GM18507 (cell line): ENCODE results near the gene GNAS.
A peak's percentile ranks its signal among the peaks of the same experiment; 100 is the strongest.

Experiments
- DNase-seq: peaks from one replicate; pipeline ENCODE4 v3.0.0; 2011; ENCODE audit warnings: low read depth; ENCODE audit not compliant: insufficient read length; ENCODE audit errors: extremely low spot score
- FAIRE-seq: peaks from 2 replicates; lab custom pipeline; 2011; peaks lifted over from hg19 to GRCh38; lab: Jason Lieb, UNC

GNAS gene

DNA sequence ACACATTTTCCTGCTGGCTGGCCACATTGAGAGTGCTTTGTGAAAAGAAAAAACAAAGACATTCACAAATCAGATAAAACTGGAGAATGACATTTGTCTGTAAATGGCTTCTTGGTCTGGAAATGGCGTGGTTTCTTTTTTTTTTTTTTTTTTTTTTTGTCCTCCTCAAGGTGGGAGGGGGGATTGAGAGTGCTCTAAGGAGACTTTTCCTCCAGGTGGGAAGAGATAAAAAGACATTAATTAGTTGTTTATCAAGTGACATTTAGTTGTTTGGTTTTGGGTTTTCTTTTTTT is 40.4 kb downstream of the GNAS start:
- DNase-seq (no peak), FAIRE-seq (peak; percentile 54)

DNA sequence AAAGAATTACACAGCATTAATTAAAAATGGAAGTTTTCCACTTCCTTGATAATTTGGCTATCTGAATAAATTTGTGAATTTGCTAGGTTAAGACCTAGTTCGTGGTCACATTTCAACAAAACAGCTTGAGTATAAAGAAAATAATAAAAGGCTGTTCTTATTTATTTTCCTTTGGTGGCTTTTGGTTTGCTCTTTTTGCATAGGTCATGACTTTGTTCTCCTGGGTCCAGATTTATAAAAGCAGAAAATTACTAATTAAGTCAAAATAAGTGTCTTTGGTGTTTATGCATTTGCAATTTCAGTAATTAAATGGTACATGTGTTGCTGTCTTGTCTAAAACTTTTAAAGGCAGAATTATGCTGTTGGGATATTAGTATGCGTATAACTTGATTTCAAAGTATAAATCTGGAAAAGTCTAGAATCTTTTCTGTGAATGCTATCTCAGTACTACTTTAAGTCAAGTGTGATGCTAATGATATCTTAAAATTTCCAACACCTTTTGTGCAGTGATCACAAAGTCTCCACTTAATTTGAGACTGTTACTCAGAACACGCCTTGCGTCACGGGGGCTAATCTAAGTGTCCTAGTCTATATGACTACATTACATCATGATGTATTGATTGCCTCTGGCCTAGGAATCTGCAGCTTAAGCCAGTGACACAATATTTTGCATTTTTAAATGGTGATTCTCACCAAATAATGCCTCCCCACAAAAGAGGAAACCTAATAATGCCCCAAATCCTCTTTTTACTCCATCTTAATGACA is 41.0 kb downstream of the GNAS start:
- FAIRE-seq (no peak), DNase-seq (no peak)

DNA sequence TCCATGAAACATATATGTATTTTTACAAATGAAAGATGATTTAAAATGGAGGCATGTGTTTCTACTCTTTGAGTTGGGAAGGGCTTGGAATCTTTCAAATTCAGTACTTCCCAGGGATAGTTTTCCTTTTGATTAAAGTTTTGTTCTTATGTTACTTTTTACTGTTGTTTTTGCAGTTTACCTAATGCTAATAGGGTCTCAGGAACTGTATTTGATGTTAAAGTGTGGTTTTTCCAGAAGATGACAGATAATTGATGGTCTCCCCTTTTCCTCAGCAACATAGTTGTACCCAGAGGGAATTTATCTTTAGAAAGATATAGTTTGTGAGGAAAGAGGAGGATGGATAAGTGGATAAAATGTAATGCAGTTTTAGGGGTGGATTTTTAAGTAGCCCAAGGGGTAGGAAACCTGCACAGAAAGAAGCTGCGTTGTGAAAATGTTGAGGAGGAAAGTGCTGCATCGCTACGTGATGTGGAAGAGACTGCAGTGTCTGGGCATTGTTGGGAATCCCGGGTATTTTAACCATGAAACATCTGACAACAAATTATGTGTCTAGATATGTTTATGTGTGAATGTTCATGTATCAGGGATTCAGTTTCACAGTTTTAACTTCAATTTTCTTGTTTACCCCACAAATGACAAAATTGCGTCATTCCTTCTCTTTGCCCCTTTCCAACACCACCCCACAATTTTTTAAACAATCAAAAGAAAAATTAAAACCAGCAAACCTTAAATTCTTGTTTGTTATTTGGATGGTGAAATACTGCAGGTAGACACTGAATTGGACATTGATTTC is 42.3 kb downstream of the GNAS start:
- no peak for FAIRE-seq
- no peak for DNase-seq

DNA sequence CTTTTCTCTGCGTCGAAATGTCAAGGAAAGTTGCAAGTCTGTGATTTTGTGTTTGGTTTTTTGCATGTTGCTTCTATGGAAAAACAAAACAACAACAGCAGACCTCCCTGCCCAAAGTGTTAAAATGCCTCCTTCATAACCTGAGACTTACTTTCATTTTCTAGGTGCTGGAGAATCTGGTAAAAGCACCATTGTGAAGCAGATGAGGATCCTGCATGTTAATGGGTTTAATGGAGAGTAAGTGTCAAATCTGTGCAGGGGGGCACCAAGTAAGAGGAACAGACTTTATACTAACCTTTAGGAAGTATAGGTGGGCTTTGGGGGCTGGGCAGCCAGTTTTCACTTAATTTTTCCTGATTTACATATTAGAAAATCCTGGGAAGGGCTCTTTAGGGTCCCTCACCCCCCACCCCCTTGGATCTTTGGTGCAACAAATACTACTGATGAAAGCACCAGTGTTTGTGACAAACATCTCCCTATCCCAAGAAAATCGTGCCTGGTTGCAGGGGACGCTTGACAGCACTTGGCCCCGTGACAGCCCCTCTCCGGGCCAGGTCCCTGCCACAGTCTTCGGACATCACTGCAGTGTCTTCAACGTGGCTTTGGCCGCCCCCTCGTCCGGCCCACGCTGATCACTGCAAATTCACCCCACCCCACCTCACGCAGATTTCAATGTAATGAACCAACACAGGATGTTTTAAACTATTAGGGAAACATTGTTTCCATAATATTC is 43.1 kb downstream of the GNAS start:
- FAIRE-seq = no peak
- DNase-seq = no peak

DNA sequence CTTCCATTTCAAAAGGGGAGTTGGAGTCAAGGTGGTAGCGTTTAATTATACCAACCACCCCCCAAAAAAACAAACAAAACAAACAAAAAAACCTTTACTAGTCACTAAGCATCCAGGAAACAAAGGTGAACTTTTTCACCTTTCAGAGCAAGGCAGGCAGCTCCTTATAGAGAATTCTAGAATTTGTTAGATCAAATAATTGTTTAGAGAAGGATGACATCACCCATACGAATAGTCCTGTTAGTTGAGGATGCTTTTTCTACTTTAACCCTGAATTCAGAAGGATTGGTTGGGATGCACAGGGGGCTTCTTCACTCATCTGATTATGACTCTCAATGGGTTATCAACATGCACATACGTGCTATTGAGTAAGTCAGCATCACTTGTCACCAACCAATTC is 44.3 kb downstream of the GNAS start:
- no peak for DNase-seq
- no peak for FAIRE-seq

DNA sequence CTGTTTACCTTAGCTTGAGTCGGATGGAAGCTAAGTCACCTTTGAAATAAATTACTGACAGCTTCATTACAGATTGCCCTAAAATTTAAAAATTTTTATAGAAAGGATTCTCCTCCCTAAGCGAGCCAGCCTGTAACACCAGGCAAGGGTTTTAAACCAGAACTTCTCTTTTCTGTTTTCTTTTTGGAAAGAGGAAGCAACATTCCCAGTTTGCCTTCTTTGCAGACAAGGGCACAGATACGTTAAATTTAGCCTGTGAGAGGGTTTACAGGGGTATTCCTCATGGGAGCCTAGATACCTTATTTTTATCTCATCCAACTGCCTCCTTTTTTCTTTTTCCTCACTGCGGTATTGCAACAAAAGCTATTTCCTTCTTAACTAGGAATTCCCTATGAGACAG is 45.0 kb downstream of the GNAS start:
- DNase-seq (no peak), FAIRE-seq (no peak)

DNA sequence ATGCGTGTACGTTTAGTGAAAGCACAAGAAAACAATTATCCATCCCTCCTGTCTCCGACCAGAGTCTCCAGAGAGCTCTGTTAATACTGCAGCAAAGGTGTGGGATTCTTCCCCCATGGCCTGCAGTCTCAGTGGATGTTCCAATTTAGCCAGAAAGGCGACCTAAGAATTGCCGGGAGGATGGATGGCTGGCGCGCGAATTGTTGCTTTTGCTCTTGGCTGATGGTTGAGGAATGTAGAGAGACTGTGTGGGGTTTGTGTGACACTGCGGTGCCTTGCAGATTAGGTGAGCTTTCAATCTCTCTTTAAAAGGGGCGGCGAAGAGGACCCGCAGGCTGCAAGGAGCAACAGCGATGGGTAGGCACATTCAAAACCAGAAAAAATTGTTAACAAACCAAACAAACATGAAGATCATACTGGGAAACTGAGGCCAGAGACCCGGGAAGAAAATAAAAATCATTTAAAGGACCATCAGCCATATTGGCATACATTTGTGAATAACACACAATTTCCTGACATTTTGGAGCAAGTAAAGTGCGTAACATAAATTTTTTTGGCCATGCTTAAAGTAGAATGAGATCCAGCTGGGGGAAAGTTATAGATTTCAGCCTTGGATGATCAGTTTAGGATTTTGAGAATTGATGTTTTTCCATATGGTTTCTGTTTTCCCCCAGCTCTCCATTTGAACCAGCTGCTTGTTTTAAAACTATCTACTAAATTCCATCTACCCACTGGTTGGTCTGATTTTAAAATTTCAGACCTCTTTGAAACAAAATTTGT is 46.3 kb downstream of the GNAS start:
- DNase-seq = no peak

DNA sequence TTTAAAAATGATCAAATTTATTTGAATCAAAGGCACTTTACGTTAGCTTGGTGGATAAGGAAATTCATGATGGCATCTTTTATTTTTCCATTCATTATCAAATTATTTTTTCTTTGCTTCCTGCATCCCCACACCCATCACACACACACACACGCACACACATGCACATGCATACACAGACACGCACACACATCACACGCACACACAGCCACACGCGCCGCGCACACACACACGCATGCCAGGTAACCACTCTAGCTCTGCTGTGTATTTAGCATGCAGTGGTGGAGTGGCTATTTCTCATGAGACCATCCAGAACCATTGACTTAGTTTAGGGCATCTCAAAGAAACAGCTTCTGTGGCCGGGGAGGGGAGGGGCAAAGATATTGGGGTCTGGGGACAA is 47.0 kb downstream of the GNAS start:
- FAIRE-seq = no peak
- no peak for DNase-seq

More for the DNA sequence above, 46.3 kb downstream of the GNAS start:
- FAIRE-seq = no peak

DNA sequence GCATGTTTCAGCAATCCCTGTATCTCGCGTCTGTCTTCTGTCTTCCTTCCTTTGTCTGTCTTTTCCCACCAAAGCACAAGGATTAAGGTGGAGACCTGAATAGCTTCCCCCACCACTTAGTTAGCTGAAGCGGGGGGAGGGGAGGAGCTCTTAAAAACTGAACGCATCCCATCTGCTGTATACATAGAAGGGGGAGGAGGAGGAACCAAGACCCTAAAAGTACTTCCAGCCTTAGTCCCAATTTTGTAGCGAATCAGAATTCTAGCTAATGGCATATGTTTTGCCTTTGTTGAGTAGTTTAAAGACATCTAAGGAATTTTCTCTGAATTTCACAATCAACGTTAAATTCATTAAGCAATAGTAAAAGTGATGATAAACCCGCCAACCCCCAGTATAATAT is 47.9 kb downstream of the GNAS start:
- FAIRE-seq (no peak), DNase-seq (no peak)

DNA sequence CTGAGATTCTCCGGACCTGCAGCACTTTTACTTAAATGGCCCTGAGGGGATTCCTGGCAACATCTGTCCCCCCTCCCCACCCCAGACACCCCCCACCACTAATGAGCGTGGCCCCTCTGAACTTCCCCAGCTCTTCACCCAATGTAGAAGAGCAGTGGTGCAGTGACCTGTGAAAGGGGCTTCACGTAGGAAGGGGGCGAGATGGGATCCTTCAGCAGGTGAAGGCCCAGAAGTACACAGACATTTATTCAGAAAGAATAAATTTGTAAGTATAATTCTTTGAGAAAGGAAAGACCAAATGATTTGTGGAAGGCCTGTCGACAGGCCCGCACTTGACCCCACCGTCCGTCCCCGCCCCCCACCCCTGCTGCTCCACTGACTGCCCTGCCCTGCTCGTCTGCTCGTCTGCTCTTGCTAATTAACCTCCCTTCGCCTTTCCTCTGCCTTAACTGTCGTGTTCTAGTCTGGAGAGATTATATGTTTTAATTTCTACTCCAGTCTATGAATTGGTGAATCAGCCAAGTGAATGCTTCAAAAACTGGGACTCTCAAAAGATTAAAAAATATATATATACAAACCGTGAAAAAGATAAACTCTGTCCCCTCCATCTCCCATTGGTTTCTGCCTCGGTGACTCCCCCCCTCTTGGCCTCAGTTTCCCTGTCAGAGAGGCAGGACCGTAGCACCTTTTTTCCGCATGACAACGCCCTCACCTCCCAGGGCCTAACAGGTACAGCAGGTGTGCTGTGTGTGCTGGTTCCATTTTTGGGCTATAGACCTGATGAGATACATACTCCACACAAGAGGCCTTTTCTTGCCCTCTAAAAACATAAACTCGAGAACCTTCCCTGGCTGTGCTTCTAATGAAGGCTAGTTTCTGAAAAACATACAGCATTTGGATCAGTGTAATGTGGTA is 49.2 kb downstream of the GNAS start:
- FAIRE-seq (no peak), DNase-seq (no peak)

DNA sequence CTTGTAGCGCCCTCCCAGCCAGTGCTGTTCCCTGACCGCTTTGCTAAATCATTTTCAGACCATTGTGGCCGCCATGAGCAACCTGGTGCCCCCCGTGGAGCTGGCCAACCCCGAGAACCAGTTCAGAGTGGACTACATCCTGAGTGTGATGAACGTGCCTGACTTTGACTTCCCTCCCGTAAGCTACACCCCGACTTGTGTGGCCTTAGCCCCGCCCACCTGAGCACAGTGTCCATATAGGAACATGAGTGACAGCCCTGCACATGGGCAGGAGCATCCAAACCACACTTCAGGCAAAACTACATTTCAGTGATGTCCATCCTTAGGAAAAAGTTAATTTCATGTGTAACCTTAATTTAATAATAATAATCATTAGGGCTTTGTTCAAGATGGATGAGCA is 51.1 kb downstream of the GNAS start:
- DNase-seq = no peak
- FAIRE-seq = no peak

DNA sequence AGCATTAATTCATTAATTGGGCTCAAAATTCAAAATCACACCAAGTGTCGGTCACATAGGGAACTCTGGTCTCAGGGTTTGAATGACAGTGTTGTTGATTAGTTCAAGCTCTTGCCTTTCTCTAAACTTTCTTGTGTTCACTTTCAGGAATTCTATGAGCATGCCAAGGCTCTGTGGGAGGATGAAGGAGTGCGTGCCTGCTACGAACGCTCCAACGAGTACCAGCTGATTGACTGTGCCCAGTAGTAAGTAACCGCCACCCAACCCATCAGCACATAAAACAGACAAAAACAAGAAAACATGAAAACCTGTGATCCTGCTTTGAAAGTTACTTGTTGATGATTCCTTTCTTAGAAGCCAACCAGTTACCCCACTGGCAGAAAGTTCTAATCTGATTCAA is 52.7 kb downstream of the GNAS start:
- DNase-seq (no peak), FAIRE-seq (no peak)

DNA sequence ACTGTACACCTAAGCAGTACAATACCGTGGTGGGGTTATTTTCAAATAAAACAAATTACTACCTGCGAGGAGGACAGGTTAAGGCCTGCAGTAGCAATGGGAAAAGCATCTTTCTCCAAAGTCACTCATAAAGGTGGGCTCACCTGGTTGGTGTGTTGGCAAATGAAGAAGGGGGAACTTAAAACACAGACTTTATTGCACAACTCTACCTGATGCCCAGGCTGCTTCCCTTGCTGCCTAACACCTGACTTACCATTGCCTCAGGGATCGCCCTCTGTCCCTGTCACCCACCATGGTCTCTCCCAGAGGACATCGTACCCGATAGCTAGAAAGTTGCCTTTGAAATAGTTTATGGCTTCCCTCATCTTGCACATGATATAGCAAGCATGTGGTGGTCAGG is 53.6 kb downstream of the GNAS start:
- no peak for DNase-seq
- FAIRE-seq = no peak

DNA sequence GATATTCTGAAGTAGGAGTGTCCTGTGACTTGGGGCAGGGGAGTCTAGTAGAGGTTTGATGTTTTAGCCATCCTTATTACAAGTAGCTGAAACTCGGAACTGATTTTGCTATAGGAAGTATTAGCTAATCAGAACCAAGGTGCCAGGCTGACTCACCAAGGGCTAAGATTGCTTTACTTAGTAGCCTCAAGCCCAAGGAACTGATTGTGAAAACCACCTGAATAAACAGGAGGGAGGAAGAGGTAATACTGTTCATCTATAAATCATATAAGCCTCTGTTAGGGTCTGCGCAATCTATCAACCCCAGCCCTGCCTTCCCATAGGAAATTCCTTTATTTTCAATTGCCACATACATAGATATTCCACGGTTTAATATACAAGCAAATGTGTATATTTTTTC is 54.4 kb downstream of the GNAS start:
- FAIRE-seq (no peak), DNase-seq (no peak)

DNA sequence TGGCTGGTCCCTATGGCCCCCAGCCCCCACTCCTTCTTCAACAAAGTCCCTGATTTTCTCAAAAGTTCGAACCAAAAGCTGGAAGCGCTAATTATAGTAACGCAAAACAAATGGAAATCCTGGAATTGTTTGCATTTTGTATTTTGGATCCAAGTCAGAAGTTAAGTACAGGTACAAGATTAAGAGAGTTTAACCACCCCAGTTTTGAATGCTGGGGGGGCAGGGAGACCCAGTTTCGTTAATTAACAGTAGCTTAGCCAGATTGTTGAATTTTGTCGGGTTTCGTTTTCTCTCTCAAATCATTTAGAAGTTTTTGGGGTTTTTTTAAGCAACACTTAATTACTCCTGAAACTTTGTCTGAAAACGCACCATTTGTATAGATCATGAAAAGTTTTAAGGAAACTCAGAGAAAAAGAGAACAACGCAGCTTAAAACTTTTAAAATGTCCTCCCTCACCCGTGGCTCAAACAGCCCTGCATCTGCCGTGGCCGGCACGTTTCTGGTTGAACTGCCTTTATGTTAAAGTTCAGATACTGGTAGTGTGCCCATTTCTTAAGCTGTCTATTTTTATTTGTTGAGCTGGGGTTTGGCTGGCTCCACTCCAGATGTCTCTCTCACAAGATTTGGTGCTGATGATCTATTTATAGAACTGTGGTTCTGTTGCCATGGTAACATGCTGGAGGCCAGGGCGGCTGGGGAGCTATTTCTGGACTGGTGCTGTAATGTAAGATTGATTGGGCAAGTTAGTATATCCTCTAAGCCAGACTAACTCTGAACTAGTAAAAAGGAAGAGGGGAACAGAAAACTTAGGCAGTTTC is 55.0 kb downstream of the GNAS start:
- peak; percentile 95 for FAIRE-seq
- DNase-seq = peak; percentile 76

DNA sequence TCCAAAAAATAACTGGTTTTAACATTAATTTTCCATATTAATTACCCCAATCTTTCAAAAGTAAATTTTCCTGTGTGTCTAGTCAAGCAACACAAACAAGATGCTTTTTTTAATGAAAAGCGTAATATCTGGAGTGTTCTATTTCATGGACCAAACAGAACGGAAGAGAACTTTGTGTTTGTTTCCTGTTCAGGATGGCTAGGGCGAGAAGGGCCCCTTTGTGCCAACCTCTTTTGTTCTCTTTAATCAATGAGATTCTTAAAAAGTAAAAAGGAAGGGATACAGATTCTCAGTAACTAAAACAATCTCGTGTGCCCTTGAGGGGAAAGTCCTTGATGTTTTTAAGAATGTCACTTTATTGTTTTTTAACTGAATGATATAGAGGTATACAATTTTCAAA is 55.7 kb downstream of the GNAS start:
- DNase-seq = no peak
- FAIRE-seq = peak; percentile 57

DNA sequence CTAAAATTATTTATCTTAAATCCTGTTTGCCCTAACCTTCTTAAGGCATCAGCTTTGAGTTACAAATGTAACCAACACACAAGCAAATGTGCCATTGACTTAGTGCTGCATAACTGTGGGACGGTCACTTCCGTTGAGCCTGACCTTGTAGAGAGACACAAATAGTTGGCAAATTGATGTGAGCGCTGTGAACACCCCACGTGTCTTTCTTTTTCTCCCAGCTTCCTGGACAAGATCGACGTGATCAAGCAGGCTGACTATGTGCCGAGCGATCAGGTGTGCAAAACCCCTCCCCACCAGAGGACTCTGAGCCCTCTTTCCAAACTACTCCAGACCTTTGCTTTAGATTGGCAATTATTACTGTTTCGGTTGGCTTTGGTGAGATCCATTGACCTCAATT is 56.4 kb downstream of the GNAS start:
- DNase-seq (no peak), FAIRE-seq (no peak)

DNA sequence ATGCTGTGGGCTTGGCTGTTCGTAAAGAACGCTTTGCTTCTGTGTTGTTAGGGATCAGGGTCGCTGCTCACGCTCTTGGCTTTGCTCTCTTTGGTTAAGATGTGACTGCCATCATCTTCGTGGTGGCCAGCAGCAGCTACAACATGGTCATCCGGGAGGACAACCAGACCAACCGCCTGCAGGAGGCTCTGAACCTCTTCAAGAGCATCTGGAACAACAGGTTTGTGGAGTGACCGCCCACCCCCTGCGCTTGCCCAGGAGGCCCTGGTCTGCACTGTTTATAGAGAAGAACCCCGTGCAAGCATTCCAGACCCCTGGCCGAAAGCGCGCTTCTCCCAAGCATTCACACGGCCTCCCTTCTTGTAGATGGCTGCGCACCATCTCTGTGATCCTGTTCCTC is 57.1 kb downstream of the GNAS start:
- FAIRE-seq = no peak

More for the DNA sequence above, 57.1 kb downstream of the GNAS start:
- no peak for DNase-seq
